Hepatocyte (in vitro differentiated cells): ENCODE measurements around the gene PRR4. TPM values are rescaled to one million over a fixed set of nuclear protein-coding genes. Genes with fewer than 3 reads are reported as not detected.

Experiments
- DNase-seq: peaks from one replicate; pipeline ENCODE4 v3.0.0-alpha.2; 2016; ENCODE audit warnings: low spot score
- H2AFZ ChIP-seq: fragments of 200-600 bp; sonication (generic); 2 replicates; pipeline ENCODE4 v1.6.0; 2016; ENCODE audit warnings: antibody characterized with exemption, mild to moderate bottlenecking
- H3K27ac ChIP-seq: fragments of 200-600 bp; sonication (generic); 2 replicates; pipeline ENCODE4 v1.5.1; 2016; ENCODE audit warnings: mild to moderate bottlenecking
- H3K27me3 ChIP-seq: fragments of 200-600 bp; sonication (generic); 2 replicates; pipeline ENCODE4 v1.6.1; 2016
- H3K36me3 ChIP-seq: fragments of 200-600 bp; sonication (generic); replicated peaks from 2 replicates; pipeline ENCODE4 v1.5.1; 2016; ENCODE audit warnings: low read depth; ENCODE audit not compliant: insufficient read depth
- H3K4me1 ChIP-seq: fragments of 200-600 bp; sonication (generic); 2 replicates; pipeline ENCODE4 v1.5.1; 2016; ENCODE audit warnings: mild to moderate bottlenecking, moderate library complexity; ENCODE audit not compliant: insufficient read depth
- H3K4me2 ChIP-seq: fragments of 200-600 bp; sonication (generic); 2 replicates; pipeline ENCODE4 v1.6.0; 2016
- H3K4me3 ChIP-seq: fragments of 200-600 bp; sonication (generic); 2 replicates; pipeline ENCODE4 v1.5.1; 2016; ENCODE audit warnings: mild to moderate bottlenecking
- H3K79me2 ChIP-seq: fragments of 200-600 bp; sonication (generic); 2 replicates; pipeline ENCODE4 v1.6.0; 2017; ENCODE audit warnings: mild to moderate bottlenecking
- H3K9me2 ChIP-seq: fragments of 200-600 bp; sonication (generic); replicated peaks from 2 replicates; pipeline ENCODE4 v1.6.0; 2017; ENCODE audit warnings: mild to moderate bottlenecking; ENCODE audit not compliant: insufficient read depth
- H3K9me3 ChIP-seq: fragments of 200-600 bp; sonication (generic); 2 replicates; pipeline ENCODE4 v1.5.1; 2016; ENCODE audit warnings: low read depth, mild to moderate bottlenecking
- H4K20me1 ChIP-seq: fragments of 200-600 bp; sonication (generic); 2 replicates; pipeline ENCODE4 v1.6.0; 2016; ENCODE audit warnings: mild to moderate bottlenecking; ENCODE audit not compliant: insufficient read depth, poor library complexity, severe bottlenecking
- EZH2 ChIP-seq: fragments of 200-600 bp; sonication (generic); IDR thresholded peaks from 2 replicates; pipeline ENCODE4 v1.6.1; 2016; ENCODE audit warnings: antibody characterized with exemption, mild to moderate bottlenecking, borderline replicate concordance
- EZH2phosphoT487 ChIP-seq: fragments of 200-600 bp; sonication (generic); IDR thresholded peaks from one replicate; pipeline ENCODE4 v1.6.1; 2018; ENCODE audit warnings: antibody characterized with exemption, mild to moderate bottlenecking, low read depth, moderate library complexity; ENCODE audit not compliant: unreplicated experiment, severe bottlenecking
- WGBS: methylation state at CpG from one replicate; pipeline ENCODE4 v1.1.6; 2016; ENCODE audit warnings: low lambda C conversion rate; ENCODE audit errors: missing lambda C conversion rate; 5-methylcytosine and 5-hydroxymethylcytosine counted together
- polyA plus RNA-seq: library from polyadenylated mRNA; unstranded; fragments of >200 nt; fragmentation: Nextera tagmentation; extraction: Ambion mirVana; gene quantifications from 2 replicates; pipeline ENCODE4 v1.2.1, GENCODE V29; 2016
- total RNA-seq: library from RNA; depleted of rRNA; stranded (reverse); fragments of >200 nt; gene quantifications from 2 replicates; pipeline ENCODE4 v1.2.3, GENCODE V29; 2014
- TF ChIP-seq, protein P1 (sequence below): fragments of 200-600 bp; sonication (generic); IDR thresholded peaks from 2 replicates; pipeline ENCODE4 v1.5.1; 2016; ENCODE audit warnings: antibody characterized with exemption, mild to moderate bottlenecking; ENCODE audit not compliant: poor library complexity

Gene PRR4
- total and polyA plus RNA-seq, 2 experiments from 2014 or later: 3.9 to 6.4 TPM

DNA sequence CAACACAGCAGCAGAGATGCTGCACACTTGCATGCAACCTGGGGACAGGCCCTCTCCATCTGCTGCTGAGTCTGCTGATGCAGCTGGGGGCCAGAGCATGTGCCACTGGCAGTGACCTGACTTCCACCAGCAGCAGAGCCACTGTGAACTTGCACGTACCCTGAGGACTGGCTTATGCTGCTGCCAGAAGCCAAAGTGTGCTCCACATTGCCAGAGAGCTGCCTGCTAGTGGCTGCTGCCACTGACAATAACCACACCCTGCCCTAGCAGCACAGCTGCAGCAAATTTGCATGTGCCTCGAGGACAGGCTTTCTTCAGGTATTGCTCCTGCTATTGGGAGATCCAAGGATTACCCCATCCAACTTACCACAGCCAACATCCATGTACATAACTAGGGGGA lies 4.5 kb upstream of the PRR4 start:
- Histone ChIP-seq H4K20me1 (no peaks in the 10 kb centered on the region), H3K4me3 (no peak overlapping the region), H3K79me2 (no peaks in the 10 kb centered on the region), H2AFZ (no peak overlapping the region), H3K27ac (no peak overlapping the region), H3K36me3 (no peaks in the 10 kb centered on the region), H3K4me1 (no peaks in the 10 kb centered on the region), H3K9me3 (no peaks in the 10 kb centered on the region), H3K4me2 (no peak overlapping the region), H3K27me3 (no peaks in the 10 kb centered on the region), H3K9me2 (no peaks in the 10 kb centered on the region)
- no peak for DNase-seq
- 92% methylated on average over 2 of the region's 2 CpGs for WGBS
- TF ChIP-seq, protein P1, sequence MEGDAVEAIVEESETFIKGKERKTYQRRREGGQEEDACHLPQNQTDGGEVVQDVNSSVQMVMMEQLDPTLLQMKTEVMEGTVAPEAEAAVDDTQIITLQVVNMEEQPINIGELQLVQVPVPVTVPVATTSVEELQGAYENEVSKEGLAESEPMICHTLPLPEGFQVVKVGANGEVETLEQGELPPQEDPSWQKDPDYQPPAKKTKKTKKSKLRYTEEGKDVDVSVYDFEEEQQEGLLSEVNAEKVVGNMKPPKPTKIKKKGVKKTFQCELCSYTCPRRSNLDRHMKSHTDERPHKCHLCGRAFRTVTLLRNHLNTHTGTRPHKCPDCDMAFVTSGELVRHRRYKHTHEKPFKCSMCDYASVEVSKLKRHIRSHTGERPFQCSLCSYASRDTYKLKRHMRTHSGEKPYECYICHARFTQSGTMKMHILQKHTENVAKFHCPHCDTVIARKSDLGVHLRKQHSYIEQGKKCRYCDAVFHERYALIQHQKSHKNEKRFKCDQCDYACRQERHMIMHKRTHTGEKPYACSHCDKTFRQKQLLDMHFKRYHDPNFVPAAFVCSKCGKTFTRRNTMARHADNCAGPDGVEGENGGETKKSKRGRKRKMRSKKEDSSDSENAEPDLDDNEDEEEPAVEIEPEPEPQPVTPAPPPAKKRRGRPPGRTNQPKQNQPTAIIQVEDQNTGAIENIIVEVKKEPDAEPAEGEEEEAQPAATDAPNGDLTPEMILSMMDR: no peak
- TF ChIP-seq EZH2: no peak
- no peak for TF ChIP-seq EZH2phosphoT487

- no peaks in the 10 kb centered on the region for H3K36me3 ChIP-seq
- no peak overlapping the region for H3K27ac ChIP-seq
- H3K4me2 ChIP-seq: no peak overlapping the region
- 78% methylated on average over 4 of the region's 4 CpGs for WGBS
- no peaks in the 10 kb centered on the region for H3K9me2 ChIP-seq
- no peaks in the 10 kb centered on the region for H3K27me3 ChIP-seq
- no peak for DNase-seq
- no peaks in the 10 kb centered on the region for H3K4me1 ChIP-seq
- no peak for TF ChIP-seq EZH2phosphoT487
- H3K4me3 ChIP-seq: no peak overlapping the region
- no peaks in the 10 kb centered on the region for H4K20me1 ChIP-seq
- no peak overlapping the region for H2AFZ ChIP-seq
- no peaks in the 10 kb centered on the region for H3K79me2 ChIP-seq
- H3K9me3 ChIP-seq: no peaks in the 10 kb centered on the region
Measured at GRCh38 chr12:10851243-10851858, 2.1 kb upstream of the PRR4 start.

DNA sequence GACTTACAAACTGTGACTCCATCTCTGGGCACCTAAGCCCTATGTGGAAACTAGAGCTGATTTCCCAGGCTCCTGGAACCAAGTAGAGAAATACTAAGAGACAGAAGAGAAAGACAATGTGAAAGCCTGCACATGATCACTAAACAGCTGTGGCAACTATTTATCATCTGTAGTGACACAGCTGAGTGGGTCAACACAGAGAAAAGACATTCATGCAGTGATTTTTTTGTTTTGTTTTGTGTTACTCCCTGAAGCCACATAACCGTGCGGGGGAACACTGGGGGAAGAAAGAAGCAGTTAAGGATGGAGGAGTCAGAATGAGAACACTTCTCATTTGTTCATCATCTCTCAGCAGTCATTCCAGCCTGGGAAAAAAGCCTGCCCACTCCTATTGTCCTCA lies 1.5 kb downstream of the PRR4 start:
- H3K4me2 ChIP-seq: no peak overlapping the region
- H4K20me1 ChIP-seq: no peaks in the 10 kb centered on the region
- H3K9me3 ChIP-seq: no peaks in the 10 kb centered on the region
- no peak for DNase-seq
- no peaks in the 10 kb centered on the region for H3K9me2 ChIP-seq
- no peak overlapping the region for H3K27ac ChIP-seq
- no peaks in the 10 kb centered on the region for H3K4me1 ChIP-seq
- no peaks in the 10 kb centered on the region for H3K36me3 ChIP-seq
- H3K79me2 ChIP-seq: no peaks in the 10 kb centered on the region
- H3K4me3 ChIP-seq: no peak overlapping the region
- WGBS: 47% methylated on average over 2 of the region's 2 CpGs
- no peak overlapping the region for H2AFZ ChIP-seq
- TF ChIP-seq, protein P1: no peak
- TF ChIP-seq EZH2: no peak
- TF ChIP-seq EZH2phosphoT487: no peak
- no peaks in the 10 kb centered on the region for H3K27me3 ChIP-seq

DNA sequence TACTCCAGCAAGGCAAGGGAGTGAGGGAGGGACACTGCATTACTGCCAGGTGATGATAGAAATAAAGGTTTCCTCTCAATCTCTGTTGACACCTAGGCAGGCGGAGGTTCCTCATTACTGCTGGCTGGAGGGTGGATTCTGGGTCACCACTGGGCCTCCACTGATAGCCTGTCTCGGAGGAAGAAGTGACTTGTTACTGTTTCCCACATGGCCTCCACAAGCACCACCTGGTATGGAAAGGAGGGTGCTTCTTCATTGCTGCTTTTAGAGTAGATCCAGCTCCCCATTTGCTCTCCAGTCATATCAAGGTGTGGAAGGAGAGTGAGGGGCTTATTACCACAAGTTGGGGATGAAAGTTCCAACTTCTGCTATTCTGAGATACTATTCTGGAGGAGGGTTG lies 6.4 kb downstream of the PRR4 start:
- Histone ChIP-seq H3K79me2 (no peaks in the 10 kb centered on the region), H3K27me3 (no peaks in the 10 kb centered on the region), H3K27ac (no peak overlapping the region), H4K20me1 (no peaks in the 10 kb centered on the region), H3K36me3 (no peaks in the 10 kb centered on the region), H3K9me3 (no peaks in the 10 kb centered on the region), H3K4me3 (no peak overlapping the region), H3K9me2 (no peaks in the 10 kb centered on the region), H3K4me1 (no peaks in the 10 kb centered on the region), H3K4me2 (no peak overlapping the region), H2AFZ (no peak overlapping the region)
- DNase-seq: no peak
- 92% methylated on average over 2 of the region's 2 CpGs for WGBS
- no peak for TF ChIP-seq EZH2phosphoT487
- no peak for TF ChIP-seq EZH2
- TF ChIP-seq, protein P1: no peak
